Liver (tissue), 9 donors: ENCODE data around the gene GNAI3. TPM values are rescaled to one million over a fixed set of nuclear protein-coding genes. Genes with fewer than 3 reads are reported as not detected.

Experiments
- DNase-seq: peaks from one replicate; pipeline ENCODE4 v3.0.0-alpha.2; 2017; ENCODE audit warnings: low spot score
- H3K27ac ChIP-seq, 2 donors: one replicate each; pipeline ENCODE4 v1.7.0; 2013; ENCODE audit warnings: inconsistent platforms in 2 of 2, low read length in 2 of 2, control low read depth in 1 of 2, low read depth in 1 of 2, mild to moderate bottlenecking in 1 of 2
- H3K27me3 ChIP-seq, 4 donors: one replicate each; pipeline versions ENCODE4 v1.6.1 to v1.7.0; 2013; ENCODE audit warnings: low read length in 3 of 4, inconsistent platforms in 1 of 4, mild to moderate bottlenecking in 1 of 4, moderate library complexity in 1 of 4; ENCODE audit not compliant: control insufficient read depth in 4 of 4, insufficient read depth in 4 of 4
- H3K36me3 ChIP-seq, 4 donors: one replicate each; pipeline versions ENCODE4 v1.6.1 to v1.7.0; 2013; ENCODE audit warnings: low read length in 3 of 4, mild to moderate bottlenecking in 3 of 4, low read depth in 1 of 4, moderate library complexity in 1 of 4; ENCODE audit not compliant: control insufficient read depth in 4 of 4, insufficient read depth in 3 of 4
- H3K4me1 ChIP-seq, 4 donors: one replicate each; pipeline versions ENCODE4 v1.6.1 to v1.7.0; 2013; ENCODE audit warnings: low read length in 3 of 4, mild to moderate bottlenecking in 3 of 4, moderate library complexity in 1 of 4; ENCODE audit not compliant: control insufficient read depth in 4 of 4, insufficient read depth in 4 of 4
- H3K4me3 ChIP-seq, 3 donors: one replicate each; pipeline versions ENCODE4 v1.6.1 to v1.7.0; 2013; ENCODE audit warnings: low read length in 3 of 3, control low read depth in 1 of 3, low read depth in 1 of 3, mild to moderate bottlenecking in 1 of 3
- H3K9ac ChIP-seq, 2 donors: one replicate each; pipeline ENCODE4 v1.7.0; 2013; ENCODE audit warnings: low read length in 2 of 2, mild to moderate bottlenecking in 2 of 2, moderate library complexity in 2 of 2, control low read depth in 1 of 2, low read depth in 1 of 2
- H3K9me3 ChIP-seq, 4 donors: one replicate each; pipeline versions ENCODE4 v1.6.1 to v1.7.0; 2013; ENCODE audit warnings: low read length in 3 of 4; ENCODE audit not compliant: control insufficient read depth in 4 of 4
- ATF3 ChIP-seq: IDR thresholded peaks from 2 replicates; pipeline ENCODE4 v1.6.1; 2016; ENCODE audit warnings: antibody characterized with exemption
- EGR1 ChIP-seq, 2 donors: IDR thresholded peaks; 2 replicates each; pipeline ENCODE4 v1.6.1; 2016 to 2018; ENCODE audit warnings: antibody characterized with exemption in 2 of 2, low read depth in 2 of 2
- FOXA1 ChIP-seq: IDR thresholded peaks from 2 replicates; pipeline ENCODE4 v1.6.1; 2016; ENCODE audit warnings: antibody characterized with exemption
- GABPA ChIP-seq, 2 donors: IDR thresholded peaks in 1 of 2; conservative IDR thresholded peaks in 1 of 2; 2 replicates each; pipeline ENCODE4 v1.6.1; 2016; ENCODE audit warnings: antibody characterized with exemption in 2 of 2, mild to moderate bottlenecking in 1 of 2, moderate library complexity in 1 of 2
- HNF4A ChIP-seq, 2 donors: conservative IDR thresholded peaks; 2 replicates each; pipeline ENCODE4 v1.6.1; 2016; ENCODE audit warnings: antibody characterized with exemption in 2 of 2, mild to moderate bottlenecking in 2 of 2
- JUND ChIP-seq, 2 donors: IDR thresholded peaks; 2 replicates each; pipeline ENCODE4 v1.6.1; 2016; ENCODE audit warnings: antibody characterized with exemption in 2 of 2
- RAD21 ChIP-seq, 2 donors: IDR thresholded peaks; 2 replicates each; pipeline ENCODE4 v1.6.1; 2016; ENCODE audit warnings: antibody characterized with exemption in 2 of 2, mild to moderate bottlenecking in 2 of 2
- RXRA ChIP-seq, 2 donors: IDR thresholded peaks; 2 replicates each; pipeline ENCODE4 v1.6.1; 2017 to 2018; ENCODE audit warnings: antibody characterized with exemption in 2 of 2, mild to moderate bottlenecking in 1 of 2
- SP1 ChIP-seq: IDR thresholded peaks from 2 replicates; pipeline ENCODE4 v1.6.1; 2018; ENCODE audit warnings: antibody characterized with exemption, mild to moderate bottlenecking
- TAF1 ChIP-seq: conservative IDR thresholded peaks from 2 replicates; pipeline ENCODE4 v1.6.1; 2016; ENCODE audit warnings: antibody characterized with exemption, mild to moderate bottlenecking
- WGBS: extraction: QIAGEN DNeasy Blood & Tissue Kit; methylation state at CpG from one replicate; pipeline ENCODE4 v1.1.7; 2013; 5-methylcytosine and 5-hydroxymethylcytosine counted together
- polyA plus RNA-seq, 2 donors: library from polyadenylated mRNA; stranded (reverse) in 1 of 2; unstranded in 1 of 2; fragments of 200-250 nt in 1 of 2; fragments of >200 nt in 1 of 2; fragmentation: Nextera tagmentation in 1 of 2; extraction: Ambion mirVana in 1 of 2; gene quantifications; one replicate each; pipeline versions ENCODE4 v1.2.1 to v1.2.3, GENCODE V29; 2013 to 2015
- total RNA-seq, 2 donors: library from RNA; depleted of rRNA; stranded (reverse); fragments of >200 nt; gene quantifications; one replicate each; pipeline ENCODE4 v1.2.3, GENCODE V29; 2014
- TF ChIP-seq, protein P1 (sequence below): fragments of 150-350 bp; IDR thresholded peaks from 2 replicates; pipeline ENCODE4 v1.5.1; 2017; ENCODE audit warnings: improper control_type of control experiment, low read depth, low read length; ENCODE audit not compliant: missing input control
- TF ChIP-seq, protein P2 (sequence below): IDR thresholded peaks from 2 replicates; pipeline ENCODE4 v1.6.1; 2016; ENCODE audit warnings: antibody characterized with exemption
- TF ChIP-seq, protein P3 (sequence below): IDR thresholded peaks from 2 replicates; pipeline ENCODE4 v1.6.1; 2016; ENCODE audit warnings: antibody characterized with exemption
- donor health status: healthy.
- donor health status: healthy.
- donor health status: healthy.
- donor health status: healthy.
- donor health status: healthy.

Gene GNAI3
- total and polyA plus RNA-seq, 4 donors, result 1.9 to 6.5 (median 4.3) TPM

DNA sequence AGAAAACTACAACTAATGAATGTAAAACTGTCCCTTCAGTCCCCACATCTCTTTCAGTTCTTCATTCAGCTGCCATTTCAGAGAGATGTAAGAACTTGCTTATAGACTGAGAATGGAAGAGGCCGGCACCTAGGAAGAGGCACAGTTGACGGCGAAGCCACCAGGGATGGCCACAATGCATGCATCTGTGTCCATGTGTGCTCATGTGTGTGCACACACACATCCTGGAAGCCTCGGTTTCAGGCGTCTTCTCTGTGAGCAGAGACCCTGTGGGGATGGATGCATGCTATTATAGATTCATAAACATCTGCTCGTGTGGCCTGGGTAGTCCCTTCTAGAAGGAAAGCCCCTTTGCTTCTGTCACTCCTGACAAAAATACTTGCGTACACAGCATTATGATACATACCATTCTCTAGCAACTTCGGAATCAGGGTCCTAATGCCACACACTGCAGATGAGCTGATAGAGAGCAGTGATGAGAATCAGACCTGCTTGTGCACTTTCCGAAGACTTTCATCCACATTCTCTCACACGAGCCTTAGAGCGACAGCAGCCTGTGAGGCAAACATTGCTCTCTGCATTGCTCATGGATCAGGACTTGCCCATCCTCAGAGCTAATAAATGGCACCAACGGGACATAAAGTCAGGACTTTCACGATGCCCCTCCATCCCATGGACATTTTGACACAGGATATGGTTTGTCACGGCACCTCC lies 21.2 kb upstream of the GNAI3 start:
- Histone ChIP-seq H3K27me3 (no peaks in the 10 kb centered on the region), H3K9ac (no peak overlapping the region), H3K4me3 (no peak overlapping the region), H3K36me3 (no peaks in the 10 kb centered on the region), H3K4me1 (peaks cover 0 to 2% (median 0%) of the 10 kb centered on the region in 4 donors), H3K27ac (no peak overlapping the region), H3K9me3 (no peaks in the 10 kb centered on the region)
- TF ChIP-seq JUND (IDR thresholded peaks at IDR 0.05) (no peak), FOXA1 (no peak), GABPA (IDR thresholded peaks at IDR 0.05 in 1 of 2, conservative IDR thresholded peaks at IDR 0.05 in 1 of 2) (no peak), SP1 (no peak), ATF3 (no peak), HNF4A (conservative IDR thresholded peaks at IDR 0.05) (no peak), EGR1 (IDR thresholded peaks at IDR 0.05; ENCODE audit: low read depth in 2 of 2) (no peak), RXRA (IDR thresholded peaks at IDR 0.05) (no peak)
- TF ChIP-seq, protein P1, sequence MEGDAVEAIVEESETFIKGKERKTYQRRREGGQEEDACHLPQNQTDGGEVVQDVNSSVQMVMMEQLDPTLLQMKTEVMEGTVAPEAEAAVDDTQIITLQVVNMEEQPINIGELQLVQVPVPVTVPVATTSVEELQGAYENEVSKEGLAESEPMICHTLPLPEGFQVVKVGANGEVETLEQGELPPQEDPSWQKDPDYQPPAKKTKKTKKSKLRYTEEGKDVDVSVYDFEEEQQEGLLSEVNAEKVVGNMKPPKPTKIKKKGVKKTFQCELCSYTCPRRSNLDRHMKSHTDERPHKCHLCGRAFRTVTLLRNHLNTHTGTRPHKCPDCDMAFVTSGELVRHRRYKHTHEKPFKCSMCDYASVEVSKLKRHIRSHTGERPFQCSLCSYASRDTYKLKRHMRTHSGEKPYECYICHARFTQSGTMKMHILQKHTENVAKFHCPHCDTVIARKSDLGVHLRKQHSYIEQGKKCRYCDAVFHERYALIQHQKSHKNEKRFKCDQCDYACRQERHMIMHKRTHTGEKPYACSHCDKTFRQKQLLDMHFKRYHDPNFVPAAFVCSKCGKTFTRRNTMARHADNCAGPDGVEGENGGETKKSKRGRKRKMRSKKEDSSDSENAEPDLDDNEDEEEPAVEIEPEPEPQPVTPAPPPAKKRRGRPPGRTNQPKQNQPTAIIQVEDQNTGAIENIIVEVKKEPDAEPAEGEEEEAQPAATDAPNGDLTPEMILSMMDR, result no peak
- TF ChIP-seq, protein P2, sequence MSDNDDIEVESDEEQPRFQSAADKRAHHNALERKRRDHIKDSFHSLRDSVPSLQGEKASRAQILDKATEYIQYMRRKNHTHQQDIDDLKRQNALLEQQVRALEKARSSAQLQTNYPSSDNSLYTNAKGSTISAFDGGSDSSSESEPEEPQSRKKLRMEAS, result no peak
- TF ChIP-seq, protein P3, sequence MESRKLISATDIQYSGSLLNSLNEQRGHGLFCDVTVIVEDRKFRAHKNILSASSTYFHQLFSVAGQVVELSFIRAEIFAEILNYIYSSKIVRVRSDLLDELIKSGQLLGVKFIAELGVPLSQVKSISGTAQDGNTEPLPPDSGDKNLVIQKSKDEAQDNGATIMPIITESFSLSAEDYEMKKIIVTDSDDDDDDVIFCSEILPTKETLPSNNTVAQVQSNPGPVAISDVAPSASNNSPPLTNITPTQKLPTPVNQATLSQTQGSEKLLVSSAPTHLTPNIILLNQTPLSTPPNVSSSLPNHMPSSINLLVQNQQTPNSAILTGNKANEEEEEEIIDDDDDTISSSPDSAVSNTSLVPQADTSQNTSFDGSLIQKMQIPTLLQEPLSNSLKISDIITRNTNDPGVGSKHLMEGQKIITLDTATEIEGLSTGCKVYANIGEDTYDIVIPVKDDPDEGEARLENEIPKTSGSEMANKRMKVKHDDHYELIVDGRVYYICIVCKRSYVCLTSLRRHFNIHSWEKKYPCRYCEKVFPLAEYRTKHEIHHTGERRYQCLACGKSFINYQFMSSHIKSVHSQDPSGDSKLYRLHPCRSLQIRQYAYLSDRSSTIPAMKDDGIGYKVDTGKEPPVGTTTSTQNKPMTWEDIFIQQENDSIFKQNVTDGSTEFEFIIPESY, result no peak
- WGBS, result 78% methylated on average over 14 of the region's 14 CpGs
- no peak for DNase-seq

- DNase-seq, result no peak
- peaks cover 0 to 4% (median 1%) of the 10 kb centered on the region in 4 donors for H3K4me1 ChIP-seq
- no peaks in the 10 kb centered on the region for H3K27me3 ChIP-seq
- TF ChIP-seq EGR1 (IDR thresholded peaks at IDR 0.05; ENCODE audit: low read depth in 2 of 2) (no peak), TAF1 (no peak), ATF3 (no peak), RAD21 (IDR thresholded peaks at IDR 0.05) (no peak), RXRA (IDR thresholded peaks at IDR 0.05) (no peak), SP1 (no peak), FOXA1 (no peak)
- TF ChIP-seq, protein P1, result no peak
- H3K4me3 ChIP-seq, result no peak overlapping the region
- H3K9ac ChIP-seq, result no peak overlapping the region
- H3K27ac ChIP-seq, result no peak overlapping the region
- 86% methylated on average over 9 of the region's 9 CpGs for WGBS
- no peaks in the 10 kb centered on the region for H3K9me3 ChIP-seq
- H3K36me3 ChIP-seq, result no peaks in the 10 kb centered on the region
Measured at GRCh38 chr1:109527846-109528695, 20.3 kb upstream of the GNAI3 start.
